DND-41 (cell line): Measurements from ENCODE around the gene PRKAR1B.

Source experiments
- ATAC-seq: fragments of 200-7000 bp; cut with Tn5 transposase; 3 replicates; pipeline ENCODE4 v1.9.1; 2021; ENCODE audit warnings: low read depth; ENCODE audit not compliant: insufficient read depth
- DNase-seq: peaks from one replicate; pipeline ENCODE4 v3.0.0-alpha.2; 2020
- H2AFZ ChIP-seq: 2 replicates; pipeline ENCODE4 v1.6.0; 2012; ENCODE audit warnings: low read depth, low read length
- H3K27ac ChIP-seq: 2 replicates; pipeline ENCODE4 v1.5.1; 2012; ENCODE audit warnings: low read length, inconsistent platforms
- H3K27me3 ChIP-seq: fragments of 200-600 bp; sonication (generic); 2 replicates; pipeline ENCODE4 v1.6.0; 2012; ENCODE audit warnings: low read length, mild to moderate bottlenecking, inconsistent platforms; ENCODE audit not compliant: insufficient read depth, poor library complexity
- H3K36me3 ChIP-seq: 2 replicates; pipeline ENCODE4 v1.5.1; 2012; ENCODE audit warnings: low read length, inconsistent platforms; ENCODE audit not compliant: insufficient read depth
- H3K4me1 ChIP-seq: 2 replicates; pipeline ENCODE4 v1.5.1; 2012; ENCODE audit warnings: mild to moderate bottlenecking, low read length; ENCODE audit not compliant: insufficient read depth
- H3K4me2 ChIP-seq: 2 replicates; pipeline ENCODE4 v1.6.0; 2012; ENCODE audit warnings: mild to moderate bottlenecking, moderate library complexity, low read length, inconsistent platforms; ENCODE audit not compliant: insufficient read depth
- H3K4me3 ChIP-seq, 2 experiments: fragments of 200-600 bp in 1 of 2; shearing (Covaris generic) in 1 of 2; 2 replicates each; pipeline ENCODE4 v1.5.1; 2012 to 2016; ENCODE audit warnings: inconsistent platforms in 2 of 2, low read length in 2 of 2, mild to moderate bottlenecking in 2 of 2, low read depth in 1 of 2, moderate library complexity in 1 of 2
- H3K79me2 ChIP-seq: 2 replicates; pipeline ENCODE4 v1.6.0; 2012; ENCODE audit warnings: low read length, inconsistent platforms; ENCODE audit not compliant: insufficient read depth
- H3K9ac ChIP-seq: 2 replicates; pipeline ENCODE4 v1.6.0; 2012; ENCODE audit warnings: low read depth, mild to moderate bottlenecking, inconsistent platforms, low read length, moderate library complexity
- H3K9me3 ChIP-seq: 2 replicates; pipeline ENCODE4 v1.5.1; 2012; ENCODE audit warnings: low read length, moderate library complexity, mild to moderate bottlenecking, inconsistent platforms; ENCODE audit not compliant: insufficient read depth, severe bottlenecking
- H4K20me1 ChIP-seq: 2 replicates; pipeline ENCODE4 v1.6.0; 2012; ENCODE audit warnings: low read length; ENCODE audit not compliant: insufficient read depth
- EZH2 ChIP-seq: IDR thresholded peaks from 3 replicates; pipeline ENCODE4 v1.6.1; 2012; ENCODE audit warnings: borderline replicate concordance, low read depth, mild to moderate bottlenecking, moderate library complexity, low read length, inconsistent platforms; ENCODE audit not compliant: severe bottlenecking
- TF ChIP-seq, protein P1 (sequence below): IDR thresholded peaks from 2 replicates; pipeline ENCODE4 v1.5.1; 2012; ENCODE audit warnings: borderline replicate concordance, low read length, moderate library complexity, mild to moderate bottlenecking; ENCODE audit not compliant: poor library complexity, severe bottlenecking; ENCODE audit errors: extremely low read depth

PRKAR1B gene

DNA sequence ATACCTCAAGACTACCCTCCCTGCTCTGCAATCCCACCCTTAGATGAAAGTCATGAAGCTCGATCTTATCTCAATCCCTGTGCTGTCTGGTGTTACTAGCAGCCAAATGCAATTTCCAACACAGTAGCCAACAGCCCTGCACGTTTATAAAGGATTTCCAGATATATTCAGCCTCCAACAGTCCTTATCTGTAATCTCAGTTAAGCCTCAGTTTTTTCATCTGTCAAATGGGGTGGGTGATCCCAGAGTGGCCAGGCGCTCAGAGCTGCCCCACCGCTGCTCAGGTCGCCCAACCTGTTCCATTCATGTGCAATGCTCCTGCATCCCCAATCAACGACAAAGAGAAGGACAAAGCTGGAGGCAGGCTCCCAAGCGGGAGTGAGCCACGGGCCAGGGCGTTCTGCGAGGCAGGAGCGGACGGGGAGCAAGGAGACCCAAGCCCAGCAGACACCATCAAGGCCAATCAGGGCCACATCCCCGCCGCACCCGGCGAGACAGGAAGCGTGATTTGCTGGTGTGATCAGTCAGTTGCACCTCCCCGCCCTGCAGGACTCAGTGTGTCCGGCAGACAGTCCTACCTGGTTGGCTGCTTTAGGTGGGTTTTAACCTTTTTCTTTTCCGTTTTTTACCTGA, 227.1 kb downstream of the PRKAR1B start:
- DNase-seq (no peak), ATAC-seq (no peak)
- Histone ChIP-seq H3K4me1 (no peaks in the 10 kb centered on the region), H3K36me3 (peaks cover 89% of the 10 kb centered on the region), H3K27ac (no peak overlapping the region), H3K9ac (no peak overlapping the region), H4K20me1 (peaks cover 50% of the 10 kb centered on the region), H3K4me2 (no peak overlapping the region), H3K27me3 (no peaks in the 10 kb centered on the region), H3K9me3 (no peaks in the 10 kb centered on the region), H2AFZ (no peak overlapping the region), H3K79me2 (no peaks in the 10 kb centered on the region; the same call in 1 of the 2 replicates), H3K4me3 (no peak overlapping the region)
- TF ChIP-seq, protein P1, sequence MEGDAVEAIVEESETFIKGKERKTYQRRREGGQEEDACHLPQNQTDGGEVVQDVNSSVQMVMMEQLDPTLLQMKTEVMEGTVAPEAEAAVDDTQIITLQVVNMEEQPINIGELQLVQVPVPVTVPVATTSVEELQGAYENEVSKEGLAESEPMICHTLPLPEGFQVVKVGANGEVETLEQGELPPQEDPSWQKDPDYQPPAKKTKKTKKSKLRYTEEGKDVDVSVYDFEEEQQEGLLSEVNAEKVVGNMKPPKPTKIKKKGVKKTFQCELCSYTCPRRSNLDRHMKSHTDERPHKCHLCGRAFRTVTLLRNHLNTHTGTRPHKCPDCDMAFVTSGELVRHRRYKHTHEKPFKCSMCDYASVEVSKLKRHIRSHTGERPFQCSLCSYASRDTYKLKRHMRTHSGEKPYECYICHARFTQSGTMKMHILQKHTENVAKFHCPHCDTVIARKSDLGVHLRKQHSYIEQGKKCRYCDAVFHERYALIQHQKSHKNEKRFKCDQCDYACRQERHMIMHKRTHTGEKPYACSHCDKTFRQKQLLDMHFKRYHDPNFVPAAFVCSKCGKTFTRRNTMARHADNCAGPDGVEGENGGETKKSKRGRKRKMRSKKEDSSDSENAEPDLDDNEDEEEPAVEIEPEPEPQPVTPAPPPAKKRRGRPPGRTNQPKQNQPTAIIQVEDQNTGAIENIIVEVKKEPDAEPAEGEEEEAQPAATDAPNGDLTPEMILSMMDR = no peak
- no peak for TF ChIP-seq EZH2
